ENCODE results near the gene ASXL1. TPM values are rescaled to one million over a fixed set of nuclear protein-coding genes. Genes with fewer than 3 reads are reported as not detected.
A peak's percentile ranks its signal among the peaks of the same experiment; 100 is the strongest.

Gene ASXL1
- total RNA-seq, 1 experiment from 2014 or later: 22.6 TPM

DNA sequence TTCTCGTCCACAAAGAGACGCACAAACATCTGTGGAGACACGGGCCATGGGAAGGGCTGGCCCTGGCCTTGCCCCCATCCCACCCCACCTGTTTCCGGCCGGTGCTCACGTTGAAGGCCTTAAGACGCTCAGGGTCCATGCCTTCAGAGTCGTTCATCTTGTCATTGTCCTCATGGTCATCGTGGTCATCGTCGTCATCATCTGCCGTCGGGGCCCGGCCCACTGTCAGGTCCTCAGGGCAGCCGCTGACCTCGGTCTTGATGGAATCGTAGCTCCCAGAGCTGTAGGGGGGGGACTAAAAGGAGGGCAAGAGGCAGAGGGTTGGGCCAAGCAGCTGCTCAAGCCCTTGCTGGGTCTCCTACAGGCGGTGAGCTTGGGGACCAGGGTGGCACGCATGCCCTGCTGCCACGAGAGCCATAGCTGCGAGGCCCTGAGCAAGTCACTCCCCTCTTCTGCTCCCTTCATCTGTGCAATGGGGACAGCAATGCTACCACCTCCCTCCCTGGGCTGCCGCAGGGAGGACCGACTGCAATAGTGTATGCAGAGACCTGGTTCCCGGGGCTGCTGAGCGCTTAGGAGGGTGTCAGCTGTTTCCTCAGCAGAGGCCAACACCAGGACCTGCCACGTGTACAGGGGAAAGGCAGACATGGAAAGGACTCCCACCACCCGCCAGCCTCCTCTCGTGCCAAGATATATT lies 95.5 kb downstream of the ASXL1 start:
- no peak for DNase-seq (ENCODE audit: low read depth, low spot score)
- in situ Hi-C loops (cut with HindIII; ENCODE audit: low pct_unique_long_range_greater_than_20kb, low sequenced_read_pairs): no loop called here

DNA sequence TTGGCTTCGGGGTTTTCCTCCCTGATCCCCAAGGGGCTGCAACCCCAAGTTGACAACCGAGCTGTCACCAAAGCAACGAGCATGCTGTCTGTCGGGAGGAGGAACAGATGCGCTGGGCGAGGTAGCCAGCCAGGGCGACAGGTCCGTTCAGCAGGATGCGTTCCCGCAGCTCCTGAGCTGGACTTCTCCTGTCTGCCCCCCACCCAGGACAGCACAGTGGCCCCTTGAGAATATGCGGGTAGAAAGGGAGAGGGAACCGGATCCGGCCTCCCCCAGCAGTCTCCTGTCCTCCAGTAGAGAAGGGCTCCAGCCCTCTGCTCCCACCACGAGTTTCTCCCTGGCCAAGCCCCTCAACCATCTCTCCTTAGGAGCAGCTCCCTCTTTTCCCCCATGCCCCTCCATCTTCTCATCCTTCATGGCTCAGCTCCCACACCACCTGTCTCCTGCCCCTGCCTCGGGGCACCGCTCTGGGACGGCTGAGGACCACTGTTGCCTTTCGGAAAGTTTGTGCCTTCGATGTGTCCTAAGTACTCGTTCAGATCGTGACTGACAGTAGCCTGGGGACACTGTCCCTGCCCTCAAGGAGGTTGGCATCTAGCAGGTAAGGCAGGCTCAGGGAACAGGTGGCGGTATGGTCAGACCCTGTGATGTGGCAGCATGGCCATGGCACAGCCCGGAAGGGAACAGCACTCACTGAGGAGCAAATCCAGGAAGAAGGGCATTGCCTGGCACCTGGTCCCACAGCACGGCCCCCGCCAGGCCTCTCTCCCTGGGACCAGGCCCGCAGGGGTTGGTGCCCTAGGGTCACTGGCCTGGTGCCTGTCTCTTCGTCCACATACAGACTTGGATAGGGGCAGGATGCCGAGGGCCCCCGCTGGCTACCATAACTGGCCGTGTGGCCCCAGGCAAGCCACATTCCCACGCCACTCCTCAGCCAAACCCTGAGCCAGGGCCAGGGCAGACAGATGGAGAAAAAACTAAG lies 96.3 kb downstream of the ASXL1 start:
- no peak for DNase-seq (ENCODE audit: low read depth, low spot score)
- in situ Hi-C loops (cut with HindIII; ENCODE audit: low pct_unique_long_range_greater_than_20kb, low sequenced_read_pairs): no loop called here

DNA sequence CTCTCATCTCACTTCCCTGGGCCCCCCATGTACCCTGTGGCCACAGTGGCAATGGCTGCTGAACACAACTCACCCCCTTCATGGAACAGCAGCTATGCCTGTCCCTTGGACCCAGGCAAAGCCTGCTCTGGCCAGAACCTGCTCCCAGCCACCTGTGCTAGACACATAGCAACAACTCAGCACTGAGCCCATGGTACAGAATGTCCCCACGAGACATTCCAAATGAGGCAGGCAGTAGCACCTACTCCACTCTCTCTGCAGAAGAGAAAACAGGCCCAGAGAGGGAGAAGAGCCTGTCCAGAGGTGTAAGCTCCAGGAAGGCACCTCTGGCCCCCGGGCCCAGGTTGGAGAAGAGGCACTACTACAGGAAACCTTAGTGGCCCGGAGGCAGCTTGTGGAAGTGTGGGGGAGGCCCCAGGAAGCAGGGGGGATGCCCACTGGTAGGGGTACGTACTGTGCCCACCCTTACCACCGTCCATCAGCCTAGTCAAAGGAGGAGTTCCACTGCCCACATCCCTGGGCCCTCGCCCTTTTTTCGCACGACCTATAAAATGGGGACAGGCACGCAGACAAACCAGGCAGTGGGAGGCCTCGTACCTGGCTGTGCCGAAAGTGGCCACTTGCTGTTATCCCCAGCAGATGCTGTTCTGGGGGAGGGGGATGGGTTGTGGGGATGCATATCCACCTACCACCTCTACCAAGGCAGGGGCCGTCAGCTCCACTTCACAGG lies 97.2 kb downstream of the ASXL1 start:
- in situ Hi-C loops (cut with HindIII; ENCODE audit: low pct_unique_long_range_greater_than_20kb, low sequenced_read_pairs): no loop called here
- DNase-seq (ENCODE audit: low read depth, low spot score): no peak

DNA sequence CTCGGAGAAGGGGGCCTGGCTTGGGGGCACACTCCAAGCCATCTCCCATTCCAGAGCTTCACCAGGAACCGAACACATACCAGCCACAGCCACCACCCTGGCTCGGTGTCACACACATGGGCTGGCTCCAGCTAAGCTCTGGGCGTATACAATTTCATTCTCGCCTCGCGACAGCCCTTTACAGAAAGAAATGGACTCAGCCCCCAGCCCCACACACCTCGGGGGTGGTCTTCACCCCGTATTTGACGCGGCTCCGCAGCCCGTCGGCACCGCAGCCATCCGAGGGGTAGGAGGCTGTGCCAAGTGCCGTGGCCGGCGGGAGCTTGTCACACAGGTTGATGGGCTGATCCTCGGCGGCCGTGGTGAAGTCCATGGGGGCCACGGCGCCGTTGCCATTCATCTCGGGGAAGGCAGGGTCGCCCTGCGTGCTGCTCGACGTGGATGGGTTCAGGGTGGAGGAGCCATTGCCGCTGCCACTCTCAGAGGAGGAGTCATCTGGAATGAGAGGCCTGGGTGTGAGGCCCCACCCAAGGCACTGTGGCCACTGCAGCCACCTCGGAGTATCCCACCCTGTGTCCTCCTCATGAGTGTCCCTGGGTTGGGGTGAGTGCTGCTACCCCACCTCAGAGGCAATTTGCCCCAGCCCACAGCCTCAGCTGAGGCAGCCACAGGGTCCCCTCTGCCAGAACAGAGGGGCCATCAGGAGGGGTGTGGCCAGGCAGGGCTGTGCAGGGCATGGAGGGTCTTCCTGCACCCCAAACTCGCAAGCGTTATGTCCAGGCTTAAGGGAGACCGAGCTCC lies 98.0 kb downstream of the ASXL1 start:
- in situ Hi-C loops (cut with HindIII; ENCODE audit: low pct_unique_long_range_greater_than_20kb, low sequenced_read_pairs): no loop called here
- DNase-seq (ENCODE audit: low read depth, low spot score): no peak

DNA sequence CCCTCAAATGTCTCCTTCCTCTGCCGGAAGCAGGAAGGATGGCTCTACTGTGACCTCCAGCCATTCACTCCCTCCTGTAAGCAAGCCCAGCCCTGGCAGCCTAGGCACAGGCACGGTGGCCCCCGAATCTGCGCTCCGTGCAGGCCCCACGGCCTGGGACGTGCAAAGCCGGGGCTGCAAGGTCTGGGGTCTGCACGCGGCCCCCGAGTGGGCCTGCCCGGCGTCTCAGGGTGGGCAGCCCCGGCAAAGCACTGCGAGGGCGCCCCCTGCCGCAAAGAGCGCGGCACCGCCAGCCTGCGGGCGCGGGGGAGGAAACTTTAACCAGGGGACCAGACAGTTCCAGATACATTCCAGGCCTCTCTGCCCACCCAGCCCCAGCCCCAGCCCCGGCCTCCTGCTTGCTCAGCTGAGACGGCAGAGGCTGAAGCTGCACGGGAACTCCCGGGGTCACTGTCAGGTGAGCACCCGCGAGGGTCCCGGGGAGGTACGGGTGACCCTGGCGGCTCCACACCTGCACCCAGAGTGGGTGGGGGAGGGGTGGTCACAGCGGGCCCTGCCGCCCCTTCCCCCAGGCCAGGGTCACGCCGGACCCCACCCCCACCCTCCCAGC lies 98.8 kb downstream of the ASXL1 start:
- DNase-seq (ENCODE audit: low read depth, low spot score): peak; percentile 50
- in situ Hi-C loops (cut with HindIII; ENCODE audit: low pct_unique_long_range_greater_than_20kb, low sequenced_read_pairs): no loop called here

DNA sequence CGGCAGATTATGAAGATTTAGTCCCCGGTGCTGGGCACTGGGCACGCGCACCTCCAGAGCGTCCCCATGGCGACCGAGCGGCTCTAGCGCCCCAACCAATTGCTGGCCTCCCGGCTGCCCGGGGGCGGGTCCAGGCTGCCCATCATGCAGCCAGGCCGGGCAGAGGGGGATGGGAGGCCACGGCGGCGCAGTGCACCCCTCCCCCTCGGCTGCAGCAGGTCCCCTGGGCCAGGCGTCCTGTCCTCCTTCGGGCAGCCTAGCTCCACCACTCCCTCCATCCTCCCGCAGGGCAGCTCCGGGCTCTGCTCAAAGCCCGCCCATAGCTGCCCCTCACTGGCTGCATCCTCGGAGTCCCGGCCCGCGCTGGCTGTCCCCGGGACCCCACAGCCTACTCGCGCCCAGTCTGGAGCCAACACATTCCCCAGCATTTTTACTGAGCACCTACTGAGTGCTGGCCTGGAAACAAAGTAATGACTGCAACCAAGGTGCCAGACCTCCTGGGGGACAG lies 99.4 kb downstream of the ASXL1 start:
- in situ Hi-C loops (cut with HindIII; ENCODE audit: low pct_unique_long_range_greater_than_20kb, low sequenced_read_pairs): no loop called here
- peak; percentile 42 for DNase-seq (ENCODE audit: low read depth, low spot score)

DNA sequence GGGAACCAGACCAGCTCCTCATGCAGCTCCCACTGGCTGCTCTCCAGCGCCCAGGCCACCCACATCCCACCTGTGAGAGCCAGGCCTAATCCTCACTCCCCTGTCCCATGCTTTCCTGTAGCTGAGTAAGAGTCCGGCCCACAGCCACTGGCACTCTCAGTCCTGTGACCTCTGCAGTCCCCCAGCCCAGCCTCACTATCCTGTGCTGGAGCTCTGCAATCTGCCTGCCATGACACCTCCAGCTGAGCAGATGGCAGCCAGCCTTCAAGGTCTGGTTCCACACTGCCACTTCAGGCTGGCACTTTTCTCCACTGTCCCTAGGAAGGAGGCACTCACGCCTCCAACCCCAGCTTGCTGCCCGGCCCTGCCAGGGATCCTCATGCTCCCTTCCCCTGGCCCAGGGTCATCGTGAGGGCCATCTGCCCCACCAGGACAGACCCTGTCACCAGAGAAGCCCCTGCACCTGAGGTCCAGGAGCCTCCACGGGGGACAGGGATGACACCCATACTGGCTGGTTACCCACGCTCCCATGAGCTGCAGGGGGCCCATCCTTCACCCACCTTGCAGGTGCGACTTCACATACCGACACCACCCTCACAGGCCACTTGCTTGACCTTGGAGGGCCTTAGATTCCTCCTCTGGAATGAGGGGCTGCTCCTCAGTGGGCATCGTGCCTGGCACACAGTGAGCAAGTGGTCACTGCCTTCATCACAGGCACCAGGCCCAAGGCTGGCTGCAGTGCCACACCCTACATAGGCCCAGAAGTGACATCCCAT lies 100.1 kb downstream of the ASXL1 start:
- in situ Hi-C loops (cut with HindIII; ENCODE audit: low pct_unique_long_range_greater_than_20kb, low sequenced_read_pairs): no loop called here

DNA sequence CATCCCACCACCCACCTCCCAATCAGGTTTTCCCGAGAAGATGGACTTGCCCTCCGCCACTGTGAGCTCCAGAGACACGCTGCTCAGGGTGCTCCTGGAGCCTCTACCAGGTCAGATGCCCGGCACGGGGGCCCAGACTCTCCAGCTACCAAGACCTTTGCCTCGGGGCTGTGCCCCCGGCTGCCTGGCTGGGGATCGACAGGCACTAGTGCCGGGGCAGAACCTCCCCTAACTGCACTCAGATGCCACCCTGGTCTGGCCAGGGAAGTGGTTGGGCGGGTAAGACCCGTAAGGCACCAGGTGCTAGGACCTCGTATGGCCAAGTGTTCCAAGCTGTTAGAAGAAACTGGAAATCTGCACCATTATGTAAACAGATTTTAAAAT lies 100.7 kb downstream of the ASXL1 start:
- in situ Hi-C loops (cut with HindIII; ENCODE audit: low pct_unique_long_range_greater_than_20kb, low sequenced_read_pairs): no loop called here
- no peak for DNase-seq (ENCODE audit: low read depth, low spot score)

More for the DNA sequence above, 100.1 kb downstream of the ASXL1 start:
- no peak for DNase-seq (ENCODE audit: low read depth, low spot score)

DNA sequence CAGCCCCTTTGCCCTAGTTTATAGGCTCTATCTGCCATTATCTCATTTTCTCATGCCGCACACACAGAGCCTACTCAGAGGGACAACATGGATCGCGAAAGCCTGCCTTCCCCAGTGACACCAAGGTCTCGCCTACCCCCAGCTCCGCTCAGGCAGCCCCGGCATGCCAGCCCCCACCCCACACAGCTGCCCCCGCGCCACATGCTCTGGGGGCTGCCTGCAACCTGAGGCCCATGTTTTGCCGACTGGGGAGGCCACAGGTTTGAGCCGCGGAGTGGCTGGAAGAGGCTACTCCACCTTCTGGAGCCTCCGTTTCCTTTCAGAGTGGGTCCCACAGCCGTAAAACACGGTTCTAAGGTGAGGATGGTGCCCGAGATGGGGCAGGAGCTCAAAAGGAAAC lies 102.1 kb downstream of the ASXL1 start:
- no peak for DNase-seq (ENCODE audit: low read depth, low spot score)
- in situ Hi-C loops (cut with HindIII; ENCODE audit: low pct_unique_long_range_greater_than_20kb, low sequenced_read_pairs): no loop called here

DNA sequence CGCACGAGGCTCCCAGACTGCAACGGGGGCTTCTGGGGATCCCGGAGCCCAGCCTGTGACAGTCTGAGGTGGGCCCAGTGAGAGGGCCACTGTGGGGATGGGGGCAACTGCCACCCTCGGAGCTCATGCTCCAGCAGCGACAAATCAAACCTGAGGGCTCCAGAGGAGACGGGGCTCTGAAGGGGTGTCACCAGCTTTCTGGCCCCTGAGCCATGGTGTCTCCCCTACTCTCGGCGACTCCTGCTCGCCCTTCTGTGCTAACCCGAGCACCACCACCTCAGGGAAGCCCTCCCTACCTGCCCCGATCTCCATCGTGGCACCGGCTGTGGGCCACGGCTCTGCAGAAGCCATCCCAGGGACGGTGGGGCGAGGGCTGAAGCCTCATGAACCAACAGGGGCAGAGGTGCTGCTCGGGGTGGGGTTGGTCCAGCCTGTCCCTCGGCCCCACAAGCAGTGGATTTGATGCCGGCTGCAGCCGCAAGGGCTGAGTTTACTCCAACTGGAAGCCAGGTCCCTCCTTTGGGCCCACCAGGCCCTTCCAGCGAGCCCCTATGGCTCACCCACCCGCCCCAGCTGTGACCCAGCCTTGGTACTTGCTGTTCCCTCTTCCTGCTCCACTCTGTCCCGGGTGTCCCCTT lies 102.7 kb downstream of the ASXL1 start:
- in situ Hi-C loops (cut with HindIII; ENCODE audit: low pct_unique_long_range_greater_than_20kb, low sequenced_read_pairs): no loop called here

DNA sequence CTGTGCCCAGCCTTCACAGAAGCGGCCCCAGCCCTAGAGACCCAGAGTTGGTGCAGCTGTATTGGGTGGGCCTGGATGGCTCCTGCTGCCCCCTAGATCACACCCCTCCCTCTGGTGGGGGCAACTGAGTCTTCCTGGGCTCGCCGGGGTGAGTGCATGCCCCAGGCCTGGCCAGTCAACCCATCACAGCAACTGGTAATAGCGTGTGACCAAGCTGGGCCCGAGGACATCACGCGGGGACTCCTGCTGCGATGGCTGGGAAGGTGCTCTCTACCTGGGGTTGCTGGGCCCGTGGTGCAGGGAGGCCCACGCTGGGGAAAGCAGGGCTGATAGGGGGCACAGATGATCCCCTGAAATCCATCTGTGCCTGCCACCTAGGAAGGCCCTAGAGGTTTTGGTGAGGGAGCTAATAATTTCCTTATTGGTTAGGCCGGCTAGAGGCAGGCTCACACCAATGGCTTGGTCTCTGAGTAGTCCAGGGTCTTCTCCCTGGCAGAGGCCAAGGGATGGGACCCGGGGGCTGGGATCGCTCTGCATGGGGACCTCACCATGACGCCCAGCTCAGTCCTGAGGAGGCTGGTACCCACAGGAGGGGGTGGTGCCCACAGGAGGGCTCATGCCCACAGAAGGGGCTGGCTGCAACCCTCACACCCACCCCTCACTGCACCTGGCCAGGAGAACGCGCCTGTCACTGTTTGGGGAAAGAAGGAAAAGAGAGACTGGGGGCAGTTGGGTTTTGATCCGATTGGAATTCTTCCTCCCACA lies 103.9 kb downstream of the ASXL1 start:
- in situ Hi-C loops (cut with HindIII; ENCODE audit: low pct_unique_long_range_greater_than_20kb, low sequenced_read_pairs): no loop called here
- no peak for DNase-seq (ENCODE audit: low read depth, low spot score)

More for the DNA sequence above, 102.7 kb downstream of the ASXL1 start:
- DNase-seq (ENCODE audit: low read depth, low spot score): no peak

DNA sequence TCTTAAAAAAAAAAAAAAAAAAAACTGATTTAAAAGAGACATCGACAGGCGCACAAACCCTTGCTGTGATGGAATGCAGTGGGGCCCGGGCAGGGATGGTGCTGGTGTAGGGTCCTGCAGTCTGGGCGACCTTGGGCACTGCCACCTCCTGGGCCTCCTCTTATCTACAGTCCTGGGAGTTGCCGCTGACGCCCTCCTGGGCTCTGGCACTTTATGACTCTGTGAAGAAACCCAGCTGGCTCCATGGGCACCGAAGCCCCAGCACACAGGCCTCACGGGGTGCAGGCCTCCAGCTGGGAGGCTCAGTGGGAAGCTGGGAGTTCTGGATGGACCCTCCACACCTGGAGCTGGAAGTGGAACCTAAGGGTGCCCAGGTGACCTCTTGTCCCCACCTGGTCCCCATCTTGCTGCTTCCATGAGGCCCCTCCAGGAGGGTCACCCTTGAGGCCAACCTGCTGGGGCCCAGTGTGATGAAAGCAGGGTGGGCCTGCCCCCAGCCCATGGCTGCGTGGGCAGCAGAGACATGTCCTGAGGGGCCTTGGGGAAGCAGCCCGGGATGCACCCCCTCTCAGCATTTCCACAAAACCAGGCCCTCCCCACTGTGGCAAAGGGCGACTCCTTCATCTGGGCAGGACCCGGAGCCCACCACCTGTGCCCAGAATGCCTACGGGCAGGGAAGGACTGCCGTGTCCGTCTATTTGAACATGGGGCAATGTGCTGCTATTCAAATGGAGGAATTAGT lies 104.9 kb downstream of the ASXL1 start:
- DNase-seq (ENCODE audit: low read depth, low spot score): no peak
- in situ Hi-C loops (cut with HindIII; ENCODE audit: low pct_unique_long_range_greater_than_20kb, low sequenced_read_pairs): no loop called here

DNA sequence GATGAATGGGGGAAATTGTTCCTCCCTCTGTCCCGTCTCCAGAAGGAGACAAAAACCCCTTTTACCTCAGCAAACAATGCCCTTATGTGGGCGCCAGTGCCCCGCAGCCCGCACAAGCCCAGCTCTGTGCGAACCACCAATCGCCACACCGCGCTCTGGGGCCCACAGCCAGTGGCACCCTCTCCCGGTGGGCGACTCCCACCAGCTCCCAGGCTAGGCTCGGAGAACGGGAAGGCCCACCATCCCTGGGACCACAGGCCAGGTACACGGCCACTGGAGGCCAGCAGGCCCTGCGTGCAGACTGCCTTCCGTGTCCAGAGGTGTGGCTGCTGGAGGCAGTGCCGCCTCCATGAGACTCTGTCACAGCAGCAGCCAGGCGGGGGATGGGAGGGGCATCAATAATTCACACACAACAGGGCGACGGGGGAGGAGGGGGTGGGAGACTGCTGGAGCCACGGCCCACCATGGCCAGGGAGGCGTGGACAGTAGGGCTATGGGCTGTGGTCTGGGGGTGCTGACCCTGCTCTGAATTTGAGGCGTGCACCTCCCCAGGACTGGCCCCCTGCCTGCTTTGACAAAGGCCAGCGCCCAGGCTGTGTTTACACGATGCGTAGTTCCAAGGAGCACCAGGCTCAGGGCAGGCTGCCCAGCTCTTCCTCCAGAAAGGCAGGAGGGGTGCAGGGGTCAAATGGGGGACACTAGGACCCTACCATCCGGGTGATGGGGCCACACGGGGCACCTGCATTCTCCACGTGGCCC lies 105.7 kb downstream of the ASXL1 start:
- DNase-seq (ENCODE audit: low read depth, low spot score): peak; percentile 95
- in situ Hi-C loops (cut with HindIII; ENCODE audit: low pct_unique_long_range_greater_than_20kb, low sequenced_read_pairs): no loop called here

All from SK-MEL-5 (cell line).